ENCODE measurements around the gene ESPN.

ESPN gene

GRCh38 chr1:6416295-6416656 is 8.3 kb upstream of the ESPN start:
- H3K27me3 ChIP-seq (ENCODE audit: low read depth): peaks cover 23% of the 10 kb centered on the region
- no peaks in the 10 kb centered on the region for H3K36me3 ChIP-seq (replicated peaks)
- peaks cover 14% of the 10 kb centered on the region for H3K4me1 ChIP-seq
- in situ Hi-C loops (cut with MboI; ENCODE audit: low sequenced_read_pairs): no loop called here
- H3K4me3 ChIP-seq: no peak overlapping the region
- no peaks in the 10 kb centered on the region for H3K9me3 ChIP-seq
- no peak for DNase-seq (ENCODE audit: low spot score in 2 of 2)

GRCh38 chr1:6416906-6417305 is 7.7 kb upstream of the ESPN start:
- peaks cover 28% of the 10 kb centered on the region for H3K27me3 ChIP-seq (ENCODE audit: low read depth)
- peaks cover 14% of the 10 kb centered on the region for H3K4me1 ChIP-seq
- no peaks in the 10 kb centered on the region for H3K9me3 ChIP-seq
- DNase-seq (ENCODE audit: low spot score in 2 of 2): no peak
- no peak overlapping the region for H3K4me3 ChIP-seq
- in situ Hi-C loops (cut with MboI; ENCODE audit: low sequenced_read_pairs): no loop called here
- no peaks in the 10 kb centered on the region for H3K36me3 ChIP-seq (replicated peaks)

- in situ Hi-C loops (cut with MboI; ENCODE audit: low sequenced_read_pairs): no loop called here
- H3K36me3 ChIP-seq (replicated peaks): no peaks in the 10 kb centered on the region
- H3K4me3 ChIP-seq: no peak overlapping the region
- H3K9me3 ChIP-seq: no peaks in the 10 kb centered on the region
- H3K4me1 ChIP-seq: peaks cover 14% of the 10 kb centered on the region
- no peak for DNase-seq (ENCODE audit: low spot score in 2 of 2)
- peaks cover 32% of the 10 kb centered on the region for H3K27me3 ChIP-seq (ENCODE audit: low read depth)
Measured at GRCh38 chr1:6417961-6418667, 6.5 kb upstream of the ESPN start.

GRCh38 chr1:6418668-6419396 is 5.7 kb upstream of the ESPN start:
- Histone ChIP-seq H3K4me1 (peaks cover 17% of the 10 kb centered on the region), H3K4me3 (peak overlapping the region; percentile 35; the same call in 1 of the 2 replicates), H3K9me3 (no peaks in the 10 kb centered on the region), H3K36me3 (replicated peaks) (no peaks in the 10 kb centered on the region), H3K27me3 (ENCODE audit: low read depth) (peaks cover 35% of the 10 kb centered on the region)
- in situ Hi-C loops (cut with MboI; ENCODE audit: low sequenced_read_pairs): no loop called here
- no peak for DNase-seq (ENCODE audit: low spot score in 2 of 2)

GRCh38 chr1:6419397-6419803 is 5.2 kb upstream of the ESPN start:
- no peaks in the 10 kb centered on the region for H3K36me3 ChIP-seq (replicated peaks)
- in situ Hi-C loops (cut with MboI; ENCODE audit: low sequenced_read_pairs): no loop called here
- H3K4me3 ChIP-seq: peak overlapping the region; percentile 35
- no peak for DNase-seq (ENCODE audit: low spot score in 2 of 2)
- H3K9me3 ChIP-seq: no peaks in the 10 kb centered on the region
- H3K4me1 ChIP-seq: peaks cover 15% of the 10 kb centered on the region
- peaks cover 40% of the 10 kb centered on the region for H3K27me3 ChIP-seq (ENCODE audit: low read depth)

- Histone ChIP-seq H3K27me3 (ENCODE audit: low read depth) (peaks cover 35% of the 10 kb centered on the region), H3K4me1 (peaks cover 10% of the 10 kb centered on the region), H3K36me3 (replicated peaks) (no peaks in the 10 kb centered on the region), H3K9me3 (no peaks in the 10 kb centered on the region), H3K4me3 (peak within 1 kb of the TSS; percentile 35)
- DNase-seq (ENCODE audit: low spot score in 2 of 2): peak; percentile 43 to 80
- in situ Hi-C loops (cut with MboI; ENCODE audit: low sequenced_read_pairs): no loop called here
Measured at GRCh38 chr1:6419804-6420453, 4.6 kb upstream of the ESPN start, which contains the start of gene HES2. Gene HES2, minus strand, starts transcription at chr1:6419919. Its CDS starts 99 bp downstream, at chr1:6419820.

GRCh38 chr1:6420454-6421042 is 4.0 kb upstream of the ESPN start:
- peaks cover 10% of the 10 kb centered on the region for H3K4me1 ChIP-seq
- H3K9me3 ChIP-seq: no peaks in the 10 kb centered on the region
- in situ Hi-C loops (cut with MboI; ENCODE audit: low sequenced_read_pairs): no loop called here
- no peak overlapping the region; the same call in 1 of the 2 replicates for H3K4me3 ChIP-seq
- no peaks in the 10 kb centered on the region for H3K36me3 ChIP-seq (replicated peaks)
- no peak for DNase-seq (ENCODE audit: low spot score in 2 of 2)
- peaks cover 33% of the 10 kb centered on the region for H3K27me3 ChIP-seq (ENCODE audit: low read depth)

GRCh38 chr1:6421266-6421665 is 3.3 kb upstream of the ESPN start:
- Histone ChIP-seq H3K4me1 (peaks cover 10% of the 10 kb centered on the region), H3K36me3 (replicated peaks) (no peaks in the 10 kb centered on the region), H3K27me3 (ENCODE audit: low read depth) (peaks cover 29% of the 10 kb centered on the region), H3K9me3 (no peaks in the 10 kb centered on the region), H3K4me3 (no peak overlapping the region)
- DNase-seq (ENCODE audit: low spot score in 2 of 2): no peak
- in situ Hi-C loops (cut with MboI; ENCODE audit: low sequenced_read_pairs): no loop called here

- peaks cover 28% of the 10 kb centered on the region for H3K27me3 ChIP-seq (ENCODE audit: low read depth)
- peak; percentile 48 to 77 for DNase-seq (ENCODE audit: low spot score in 2 of 2)
- H3K4me1 ChIP-seq: peaks cover 10% of the 10 kb centered on the region
- in situ Hi-C loops (cut with MboI; ENCODE audit: low sequenced_read_pairs): no loop called here
- no peaks in the 10 kb centered on the region for H3K9me3 ChIP-seq
- H3K4me3 ChIP-seq: peak overlapping the region; percentile 21
- no peaks in the 10 kb centered on the region for H3K36me3 ChIP-seq (replicated peaks)
Measured at GRCh38 chr1:6423321-6423999, 1.1 kb upstream of the ESPN start.

GRCh38 chr1:6424000-6424565 is 493 bp upstream of the ESPN start:
- Histone ChIP-seq H3K36me3 (replicated peaks) (no peaks in the 10 kb centered on the region), H3K4me3 (peak overlapping the region; percentile 21), H3K9me3 (no peaks in the 10 kb centered on the region), H3K27me3 (ENCODE audit: low read depth) (peaks cover 21% of the 10 kb centered on the region), H3K4me1 (peaks cover 10% of the 10 kb centered on the region)
- peak in 1 of 2 experiments; percentile 42 for DNase-seq (ENCODE audit: low spot score in 2 of 2)
- in situ Hi-C loops (cut with MboI; ENCODE audit: low sequenced_read_pairs): no loop called here

GRCh38 chr1:6425658-6426057 is 1.1 kb downstream of the ESPN start:
- Histone ChIP-seq H3K36me3 (replicated peaks) (no peaks in the 10 kb centered on the region), H3K4me1 (peaks cover 6% of the 10 kb centered on the region), H3K27me3 (ENCODE audit: low read depth) (peaks cover 19% of the 10 kb centered on the region), H3K9me3 (no peaks in the 10 kb centered on the region), H3K4me3 (peak overlapping the region; percentile 24)
- DNase-seq (ENCODE audit: low spot score in 2 of 2): no peak
- in situ Hi-C loops (cut with MboI; ENCODE audit: low sequenced_read_pairs): no loop called here

- H3K4me1 ChIP-seq: peaks cover 6% of the 10 kb centered on the region
- peaks cover 15% of the 10 kb centered on the region for H3K27me3 ChIP-seq (ENCODE audit: low read depth)
- no peaks in the 10 kb centered on the region for H3K36me3 ChIP-seq (replicated peaks)
- DNase-seq (ENCODE audit: low spot score in 2 of 2): no peak
- H3K9me3 ChIP-seq: no peaks in the 10 kb centered on the region
- in situ Hi-C loops (cut with MboI; ENCODE audit: low sequenced_read_pairs): no loop called here
- H3K4me3 ChIP-seq: no peak overlapping the region
Measured at GRCh38 chr1:6426277-6426971, 1.8 kb downstream of the ESPN start.

- in situ Hi-C loops (cut with MboI; ENCODE audit: low sequenced_read_pairs): no loop called here
- Histone ChIP-seq H3K4me1 (peaks cover 6% of the 10 kb centered on the region), H3K4me3 (no peak overlapping the region), H3K27me3 (ENCODE audit: low read depth) (peaks cover 12% of the 10 kb centered on the region), H3K36me3 (replicated peaks) (no peaks in the 10 kb centered on the region), H3K9me3 (no peaks in the 10 kb centered on the region)
- no peak for DNase-seq (ENCODE audit: low spot score in 2 of 2)
Measured at GRCh38 chr1:6426972-6427350, 2.4 kb downstream of the ESPN start.

Data from HAP-1 (cell line).